Right ventricle myocardium inferior (tissue), 1 donor: ENCODE results near the gene TMEM181. TPM values are rescaled to one million over a fixed set of nuclear protein-coding genes. Genes with fewer than 3 reads are reported as not detected.
"Not testable (repeated sequence)": the region's sequence is repeated elsewhere in the genome, so short reads cannot be mapped to it uniquely, and the experiment has no call there.

Experiments
- ATAC-seq: fragments of 200-7000 bp; cut with Tn5 transposase; one replicate; pipeline ENCODE4 v1.9.1; 2020; ENCODE audit warnings: mild to moderate bottlenecking, moderate library complexity
- DNase-seq: peaks from one replicate; pipeline ENCODE4 v3.0.0; 2021; ENCODE audit errors: missing footprints
- intact Hi-C: fragments of 100-400 bp; cut with DNase I; formaldehyde crosslinking; loops from one replicate; pipeline ENCODE4 v1.11.0; 2022
- total RNA-seq: library from RNA; stranded (reverse); fragmentation: NEBNext Ultra II Directional; extraction: Animal tissue kit (Norgen Biotek cat#: 25700); gene quantifications from one replicate; pipeline ENCODE4 v1.2.1, GENCODE V29; 2021
- donor health status: DM: no; HTN: yes; CAD: no; lungs with severe emphysema.

The TMEM181 gene
- total RNA-seq, 1 donor from 2014 or later, result 10.1 TPM

- intact Hi-C loops, result no loop called here
- DNase-seq (no peak), ATAC-seq (no peak)
These were observed 85.5 kb downstream of the TMEM181 start for GRCh38 chr6:158645064-158646022.

GRCh38 chr6:158646023-158646910 lies 86.4 kb downstream of the TMEM181 start:
- intact Hi-C loops, result no loop called here
- ATAC-seq (no peak), DNase-seq (no peak)

- no peak for ATAC-seq
- DNase-seq, result no peak
- intact Hi-C loops, result no loop called here
These were observed 87.6 kb downstream of the TMEM181 start for GRCh38 chr6:158647501-158647900.

- intact Hi-C loops, result no loop called here
- DNase-seq (no peak), ATAC-seq (no peak)
These were observed 88.8 kb downstream of the TMEM181 start for GRCh38 chr6:158648682-158649131.

GRCh38 chr6:158649289-158650143 lies 89.6 kb downstream of the TMEM181 start, which contains the start of gene SYTL3:
Gene SYTL3, plus strand, starts transcription at chr6:158650054. Its CDS starts 13,215 bp downstream, at chr6:158663269.
- ATAC-seq (no peak), DNase-seq (peak; percentile 82)
- intact Hi-C loops, result no loop called here

GRCh38 chr6:158651981-158652737 lies 92.3 kb downstream of the TMEM181 start:
- intact Hi-C loops, ATAC-seq, DNase-seq: not testable (repeated sequence)

GRCh38 chr6:158653577-158654354 lies 93.9 kb downstream of the TMEM181 start:
- intact Hi-C loops, result no loop called here
- peak; percentile 80 for DNase-seq
- peak; percentile 53 for ATAC-seq

DNA sequence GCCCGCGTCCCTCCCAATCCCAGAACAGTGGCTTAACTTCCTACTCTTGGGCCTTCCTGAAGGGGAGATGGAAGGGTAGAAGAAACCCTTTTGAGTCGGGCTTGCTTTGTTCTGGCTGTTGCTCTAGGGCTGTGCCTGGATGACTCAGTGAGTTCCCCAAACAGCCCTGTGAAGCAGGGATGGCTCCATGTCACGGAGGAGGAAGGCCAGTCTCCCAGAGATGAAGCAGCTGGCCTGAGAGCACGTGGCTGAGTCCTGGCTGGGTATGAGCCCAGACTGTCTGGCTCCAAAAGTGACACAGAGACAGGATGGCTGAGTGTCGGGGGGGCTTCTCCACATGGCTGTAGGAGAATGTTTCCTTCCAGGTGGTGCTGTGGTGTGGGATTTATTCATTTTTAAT lies 94.6 kb downstream of the TMEM181 start:
- intact Hi-C loops, result no loop called here
- DNase-seq (peak; percentile 87), ATAC-seq (peak; percentile 97)

DNA sequence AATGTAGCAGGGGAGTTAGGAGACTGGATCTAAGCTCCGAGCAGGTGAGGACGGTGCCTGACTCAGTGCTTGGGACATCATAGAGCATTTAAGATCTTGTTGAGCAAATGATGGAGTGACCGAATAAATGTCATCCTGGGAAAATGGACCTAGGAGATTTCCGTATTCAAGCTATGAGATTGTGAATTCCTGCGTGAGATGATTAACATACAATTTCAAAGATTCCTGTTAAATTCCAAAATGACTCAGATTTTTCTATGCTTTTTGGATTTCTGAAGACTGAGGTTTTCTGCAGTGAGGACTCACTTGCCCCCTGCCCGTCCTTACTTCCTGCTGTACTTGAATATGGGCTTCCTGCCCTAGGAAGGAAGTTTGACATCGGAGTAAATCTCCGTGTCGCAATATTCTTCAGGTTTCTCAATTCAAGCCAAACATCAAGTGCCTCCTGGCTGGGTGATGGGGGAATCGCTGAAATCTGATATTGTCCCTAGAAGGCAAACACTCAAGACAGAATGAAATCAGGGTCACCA lies 95.1 kb downstream of the TMEM181 start:
- intact Hi-C loops, result no loop called here
- ATAC-seq (peak; percentile 24), DNase-seq (no peak)

DNA sequence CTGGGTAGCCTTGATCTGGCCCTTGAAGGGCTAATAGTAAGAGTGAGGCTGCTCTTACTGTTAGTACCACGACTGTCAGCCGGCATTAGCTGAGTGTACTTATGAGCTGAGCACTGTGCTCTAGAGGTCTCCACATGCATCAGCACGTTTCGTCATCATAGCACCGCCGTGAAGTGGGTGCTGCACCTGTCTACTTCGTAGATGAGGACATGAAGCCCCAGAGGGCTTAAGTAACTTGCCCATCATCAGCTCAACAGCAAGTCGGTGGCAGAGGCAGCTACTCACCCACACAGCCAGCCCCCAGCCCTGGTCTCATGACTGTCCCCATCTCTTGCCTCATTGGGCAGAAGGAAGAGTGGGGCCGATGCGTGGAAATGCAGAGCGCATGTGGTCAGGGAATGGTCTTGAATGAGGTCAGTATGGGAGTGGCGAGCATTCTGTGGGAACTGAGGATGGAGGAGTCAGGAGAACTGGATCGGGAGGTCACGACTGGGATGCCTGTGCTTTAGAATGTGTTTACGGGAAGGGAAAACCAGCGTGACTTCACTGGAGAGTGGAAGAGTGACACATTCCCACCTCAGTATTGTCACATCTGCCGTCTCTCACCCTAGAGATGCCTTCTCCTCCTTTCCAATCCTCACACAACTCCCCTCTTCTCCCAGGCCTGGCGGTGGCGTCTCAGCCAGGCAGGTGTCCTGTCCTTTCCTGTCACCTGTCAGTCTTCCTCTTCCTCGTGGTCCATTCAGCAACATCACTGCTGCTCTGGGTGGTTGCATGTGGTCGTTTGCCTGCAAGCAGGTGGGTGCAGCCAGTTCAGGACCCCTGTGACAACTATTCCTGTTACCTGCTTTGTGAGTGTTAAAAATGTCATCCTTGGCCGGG lies 95.9 kb downstream of the TMEM181 start:
- intact Hi-C loops, result no loop called here
- no peak for DNase-seq
- ATAC-seq, result no peak

DNA sequence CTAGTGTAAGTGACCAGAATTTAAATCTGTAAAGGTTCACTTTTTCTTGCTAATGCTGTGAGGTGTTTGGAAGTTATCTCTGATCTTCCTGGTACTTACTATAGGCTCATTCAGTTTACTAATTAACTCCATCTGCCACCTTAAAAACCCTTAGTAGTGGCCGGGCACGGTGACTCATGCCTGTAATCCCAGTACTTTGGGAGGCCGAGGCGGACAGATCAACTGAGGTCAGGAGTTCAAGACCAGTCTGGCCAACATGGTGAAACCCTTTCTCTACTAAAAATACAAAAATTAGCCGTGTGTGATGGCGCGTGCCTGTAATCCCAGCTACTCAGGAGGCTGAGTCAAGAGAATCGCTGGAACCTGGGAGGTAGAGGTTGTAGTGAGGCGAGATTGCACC lies 97.1 kb downstream of the TMEM181 start:
- ATAC-seq, intact Hi-C loops, DNase-seq: not testable (repeated sequence)

GRCh38 chr6:158660333-158660754 lies 100.5 kb downstream of the TMEM181 start:
- DNase-seq (no peak), ATAC-seq (no peak)
- intact Hi-C loops, result no loop called here

DNA sequence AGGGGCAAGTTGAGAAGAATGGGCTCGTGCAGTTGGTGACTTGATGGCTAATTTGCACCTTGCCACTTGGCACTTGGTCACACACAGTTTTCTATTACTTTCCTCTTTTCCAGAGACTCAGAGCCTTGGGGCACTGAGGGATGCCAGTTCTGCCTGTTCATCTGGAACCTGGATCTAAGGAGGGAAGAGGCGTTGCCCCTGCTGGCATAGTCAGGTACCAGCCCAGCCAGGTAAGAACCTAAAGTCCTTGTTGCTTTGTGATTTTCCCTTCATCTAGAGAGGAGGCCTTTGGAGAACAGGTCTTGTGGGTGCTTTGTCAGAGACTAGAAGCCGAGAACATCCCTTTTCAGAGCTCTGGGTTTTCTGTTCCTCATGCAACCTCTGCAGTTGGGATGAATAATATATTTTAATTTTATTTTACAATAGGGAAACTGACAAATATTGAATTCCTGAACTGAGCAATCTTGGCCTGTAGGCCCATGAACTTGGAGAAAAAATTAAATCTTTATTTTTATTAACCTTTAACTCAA lies 101.3 kb downstream of the TMEM181 start:
- intact Hi-C loops, result no loop called here
- no peak for ATAC-seq
- DNase-seq, result no peak

GRCh38 chr6:158662607-158662953 lies 102.7 kb downstream of the TMEM181 start:
- no peak for DNase-seq
- intact Hi-C loops, result no loop called here
- ATAC-seq, result peak; percentile 7

GRCh38 chr6:158662954-158663624 lies 103.2 kb downstream of the TMEM181 start:
- no peak for DNase-seq
- intact Hi-C loops, result no loop called here
- ATAC-seq, result peak; percentile 44
